MG63 (cell line): ENCODE data around the gene DUSP3. TPM values are rescaled to one million over a fixed set of nuclear protein-coding genes. Genes with fewer than 3 reads are reported as not detected.

Experiments
- DNase-seq: peaks from one replicate; pipeline ENCODE4 v3.0.0-alpha.2; 2020
- H3K27me3 ChIP-seq: fragments of 250-450 bp; sonication (Bioruptor Pico); 2 replicates; pipeline ENCODE4 v1.5.1; 2020; ENCODE audit warnings: mild to moderate bottlenecking, moderate library complexity
- H3K36me3 ChIP-seq: fragments of 250-450 bp; sonication (Bioruptor Pico); 2 replicates; pipeline ENCODE4 v1.5.1; 2020; ENCODE audit warnings: mild to moderate bottlenecking, moderate library complexity
- H3K4me3 ChIP-seq: fragments of 250-450 bp; sonication (Bioruptor Pico); 2 replicates; pipeline ENCODE4 v1.5.1; 2020; ENCODE audit warnings: mild to moderate bottlenecking, moderate library complexity
- H3K9me3 ChIP-seq: fragments of 250-450 bp; sonication (Bioruptor Pico); 2 replicates; pipeline ENCODE4 v1.5.1; 2020; ENCODE audit warnings: mild to moderate bottlenecking, moderate library complexity
- total RNA-seq: library from RNA; depleted of rRNA; stranded (reverse); fragments of >200 nt; shearing (Covaris generic); gene quantifications from 2 replicates; pipeline ENCODE4 v1.2.3, GENCODE V29; 2014; ENCODE audit warnings: low replicate concordance; rRNA removed

The DUSP3 gene
- total RNA-seq, 1 experiment from 2014 or later = 13.6 TPM

- DNase-seq = peak; percentile 87
- Histone ChIP-seq H3K4me3 (no peak overlapping the region), H3K36me3 (no peaks in the 10 kb centered on the region), H3K27me3 (no peaks in the 10 kb centered on the region), H3K9me3 (no peaks in the 10 kb centered on the region)
These were observed 54.9 kb downstream of the DUSP3 start for GRCh38 chr17:43723697-43724359.

GRCh38 chr17:43722870-43723665 is 55.7 kb downstream of the DUSP3 start:
- no peaks in the 10 kb centered on the region for H3K27me3 ChIP-seq
- no peaks in the 10 kb centered on the region for H3K36me3 ChIP-seq
- no peak for DNase-seq
- H3K4me3 ChIP-seq = no peak overlapping the region
- H3K9me3 ChIP-seq = no peaks in the 10 kb centered on the region

GRCh38 chr17:43722269-43722619 is 56.5 kb downstream of the DUSP3 start:
- Histone ChIP-seq H3K27me3 (no peaks in the 10 kb centered on the region), H3K9me3 (no peaks in the 10 kb centered on the region), H3K4me3 (no peak overlapping the region), H3K36me3 (no peaks in the 10 kb centered on the region)
- DNase-seq = no peak

GRCh38 chr17:43721537-43722268 is 57.1 kb downstream of the DUSP3 start:
- peak; percentile 28 for DNase-seq
- Histone ChIP-seq H3K4me3 (no peak overlapping the region), H3K27me3 (no peaks in the 10 kb centered on the region), H3K9me3 (no peaks in the 10 kb centered on the region), H3K36me3 (no peaks in the 10 kb centered on the region)

- no peaks in the 10 kb centered on the region for H3K9me3 ChIP-seq
- DNase-seq = peak; percentile 75
- H3K27me3 ChIP-seq = no peaks in the 10 kb centered on the region
- peak overlapping the region; percentile 28 for H3K4me3 ChIP-seq
- no peaks in the 10 kb centered on the region for H3K36me3 ChIP-seq
These were observed 58.3 kb downstream of the DUSP3 start for GRCh38 chr17:43720311-43721060.

- no peaks in the 10 kb centered on the region for H3K27me3 ChIP-seq
- DNase-seq = no peak
- H3K36me3 ChIP-seq = no peaks in the 10 kb centered on the region
- H3K4me3 ChIP-seq = no peak overlapping the region
- no peaks in the 10 kb centered on the region for H3K9me3 ChIP-seq
These were observed 59.2 kb downstream of the DUSP3 start for GRCh38 chr17:43719578-43719977.

- DNase-seq = no peak
- Histone ChIP-seq H3K9me3 (no peaks in the 10 kb centered on the region), H3K27me3 (no peaks in the 10 kb centered on the region), H3K36me3 (no peaks in the 10 kb centered on the region), H3K4me3 (no peak overlapping the region)
These were observed 60.2 kb downstream of the DUSP3 start for GRCh38 chr17:43718544-43718943.

GRCh38 chr17:43717913-43718312 is 60.9 kb downstream of the DUSP3 start:
- Histone ChIP-seq H3K4me3 (no peak overlapping the region), H3K36me3 (no peaks in the 10 kb centered on the region), H3K9me3 (no peaks in the 10 kb centered on the region), H3K27me3 (no peaks in the 10 kb centered on the region)
- no peak for DNase-seq

Other genes with a start within 250 kb of the DUSP3 start
- 2.4 and 4.5 TPM in 2 replicates for gene ETV4, start 232.6 kb downstream of the DUSP3 start, total RNA-seq
- gene MEOX1, start 117.1 kb downstream of the DUSP3 start, total RNA-seq = 1.1 TPM in 1 of 2 replicates, not detected in the other
- not detected in 2 replicates for gene SOST, start 20.2 kb downstream of the DUSP3 start, total RNA-seq
- not detected in 2 replicates for gene CFAP97D1, start 1.5 kb upstream of the DUSP3 start, total RNA-seq
- 3.9 and 4.4 TPM in 2 replicates for gene MPP3, start 54.2 kb upstream of the DUSP3 start, total RNA-seq
- not detected in 2 replicates for gene CD300LG, start 68.2 kb upstream of the DUSP3 start, total RNA-seq
- gene MPP2, start 128.6 kb upstream of the DUSP3 start, total RNA-seq = 1.0 and 3.7 TPM in 2 replicates
- not detected in 2 replicates for gene PPY, start 163.5 kb upstream of the DUSP3 start, total RNA-seq
- gene PYY, start 175.0 kb upstream of the DUSP3 start, total RNA-seq = not detected in 2 replicates
- gene NAGS, start 225.6 kb upstream of the DUSP3 start, total RNA-seq = 1.4 TPM in 1 of 2 replicates, not detected in the other
- 33.2 and 56.8 TPM in 2 replicates for gene TMEM101, start 236.0 kb upstream of the DUSP3 start, total RNA-seq